Spleen (tissue), 11 donors: ENCODE measurements around the gene CATSPER2. TPM values are rescaled to one million over a fixed set of nuclear protein-coding genes. Genes with fewer than 3 reads are reported as not detected.
"Not testable (repeated sequence)": the region's sequence is repeated elsewhere in the genome, so short reads cannot be mapped to it uniquely, and the experiment has no call there.

Source experiments
- DNase-seq: peaks from one replicate; pipeline ENCODE4 v3.0.0-alpha.2; 2020
- H3K27ac ChIP-seq, 8 donors: fragments of 200-600 bp; sonication (generic) in 7 of 8; 1 replicate in 4 of 8; 2 replicates in 4 of 8; pipeline versions ENCODE4 v1.5.0 to v1.8.0; 2016 to 2021; ENCODE audit warnings: inconsistent platforms in 4 of 8, mild to moderate bottlenecking in 4 of 8, moderate library complexity in 1 of 8
- H3K27me3 ChIP-seq, 7 donors: fragments of 200-600 bp; sonication (generic) in 6 of 7; replicated peaks in 1 of 7; 1 replicate in 4 of 7; 2 replicates in 3 of 7; pipeline versions ENCODE4 v1.5.0 to v1.8.0; 2016 to 2021; ENCODE audit warnings: inconsistent platforms in 3 of 7, mild to moderate bottlenecking in 1 of 7
- H3K36me3 ChIP-seq, 6 donors: fragments of 200-600 bp; sonication (generic) in 5 of 6; 1 replicate in 4 of 6; 2 replicates in 2 of 6; pipeline versions ENCODE4 v1.5.0 to v1.8.0; 2016 to 2021; ENCODE audit warnings: inconsistent platforms in 2 of 6
- H3K4me1 ChIP-seq, 6 donors: fragments of 200-600 bp; sonication (generic) in 5 of 6; 1 replicate in 3 of 6; 2 replicates in 3 of 6; pipeline versions ENCODE4 v1.5.0 to v1.8.0; 2016 to 2021; ENCODE audit warnings: inconsistent platforms in 3 of 6
- H3K4me3 ChIP-seq, 8 donors: fragments of 200-600 bp; sonication (generic) in 7 of 8; 1 replicate in 4 of 8; 2 replicates in 4 of 8; pipeline versions ENCODE4 v1.5.0 to v1.8.0; 2016 to 2021; ENCODE audit warnings: inconsistent platforms in 4 of 8, mild to moderate bottlenecking in 4 of 8, moderate library complexity in 2 of 8
- H3K9me3 ChIP-seq, 8 donors: fragments of 200-600 bp; sonication (generic) in 7 of 8; 1 replicate in 4 of 8; 2 replicates in 4 of 8; pipeline versions ENCODE4 v1.5.0 to v1.8.0; 2016 to 2021; ENCODE audit warnings: inconsistent platforms in 4 of 8
- WGBS, 5 donors: extraction: QIAGEN DNeasy Blood & Tissue Kit in 3 of 5; methylation state at CpG; one replicate each; pipeline versions ENCODE4 v1.1.5 to v1.1.7; 2013 to 2018; 5-methylcytosine and 5-hydroxymethylcytosine counted together
- intact Hi-C: fragments of 100-400 bp; cut with DNase I; formaldehyde crosslinking; loops from one replicate; pipeline ENCODE4 v1.15.0; 2023; ENCODE audit warnings: low total_unique reads
- polyA plus RNA-seq, 3 donors: library from polyadenylated mRNA; stranded (reverse); fragments of 200-250 nt; gene quantifications; one replicate each; pipeline ENCODE4 v1.2.1, GENCODE V29; 2013
- small RNA-seq, 4 donors: library from RNA; depleted of rRNA; stranded (forward); fragments of <200 nt; gene quantifications; one replicate each; pipeline ENCODE3, GENCODE V24; 2016
- total RNA-seq, 7 donors: library from RNA; depleted of rRNA in 3 of 7; stranded (reverse); fragments of >200 nt in 3 of 7; fragmentation: NEBNext Ultra II Directional in 4 of 7; extraction: Animal tissue kit (Norgen Biotek cat#: 25700) in 4 of 7; gene quantifications; one replicate each; pipeline versions ENCODE4 v1.1.0 to v1.2.1, GENCODE V29; 2016 to 2021
- donor health status: healthy with polysubstance abuse.
- donor health status: DM: no; HTN: no; CAD: no; lungs with moderate emphysema.
- donor health status: DM: no; HTN: no; CAD: no.
- donor health status: Bipolar disorder and iron deficiency.
- donor health status: healthy.
- donor health status: DM: no; HTN: no; CAD: no.
- donor health status: DM: yes; HTN: yes; CAD: no.

The CATSPER2 gene
- total and polyA plus RNA-seq, 10 donors, result 2.8 to 10.9 (median 8.3) TPM

DNA sequence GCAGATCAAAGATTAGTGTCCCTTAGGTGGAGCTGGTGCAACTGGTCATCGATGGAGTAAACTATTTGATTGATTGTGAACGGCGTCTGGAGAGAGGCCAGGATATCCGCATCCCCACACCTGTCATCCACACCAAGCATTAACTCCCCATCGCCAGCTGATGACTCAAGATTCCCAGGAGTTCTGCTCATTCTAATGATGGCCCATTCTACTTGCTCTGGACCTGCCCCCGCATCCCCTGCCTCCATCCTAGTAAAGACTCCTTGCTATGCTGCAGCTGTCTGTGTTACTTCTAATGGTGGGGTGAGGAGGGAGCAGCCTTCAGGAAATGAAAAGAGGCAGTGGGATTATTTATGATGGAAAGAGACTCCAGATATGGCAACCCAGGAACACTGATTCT lies 49.5 kb downstream of the CATSPER2 start:
- H3K27me3 ChIP-seq, H3K36me3 ChIP-seq, H3K9me3 ChIP-seq, H3K27ac ChIP-seq, H3K4me3 ChIP-seq, DNase-seq, intact Hi-C loops, H3K4me1 ChIP-seq: not testable (repeated sequence)
- WGBS, 5 donors, result 76 to 89% (median 84%) methylated on average over 5 to 6 of the region's 6 CpGs

DNA sequence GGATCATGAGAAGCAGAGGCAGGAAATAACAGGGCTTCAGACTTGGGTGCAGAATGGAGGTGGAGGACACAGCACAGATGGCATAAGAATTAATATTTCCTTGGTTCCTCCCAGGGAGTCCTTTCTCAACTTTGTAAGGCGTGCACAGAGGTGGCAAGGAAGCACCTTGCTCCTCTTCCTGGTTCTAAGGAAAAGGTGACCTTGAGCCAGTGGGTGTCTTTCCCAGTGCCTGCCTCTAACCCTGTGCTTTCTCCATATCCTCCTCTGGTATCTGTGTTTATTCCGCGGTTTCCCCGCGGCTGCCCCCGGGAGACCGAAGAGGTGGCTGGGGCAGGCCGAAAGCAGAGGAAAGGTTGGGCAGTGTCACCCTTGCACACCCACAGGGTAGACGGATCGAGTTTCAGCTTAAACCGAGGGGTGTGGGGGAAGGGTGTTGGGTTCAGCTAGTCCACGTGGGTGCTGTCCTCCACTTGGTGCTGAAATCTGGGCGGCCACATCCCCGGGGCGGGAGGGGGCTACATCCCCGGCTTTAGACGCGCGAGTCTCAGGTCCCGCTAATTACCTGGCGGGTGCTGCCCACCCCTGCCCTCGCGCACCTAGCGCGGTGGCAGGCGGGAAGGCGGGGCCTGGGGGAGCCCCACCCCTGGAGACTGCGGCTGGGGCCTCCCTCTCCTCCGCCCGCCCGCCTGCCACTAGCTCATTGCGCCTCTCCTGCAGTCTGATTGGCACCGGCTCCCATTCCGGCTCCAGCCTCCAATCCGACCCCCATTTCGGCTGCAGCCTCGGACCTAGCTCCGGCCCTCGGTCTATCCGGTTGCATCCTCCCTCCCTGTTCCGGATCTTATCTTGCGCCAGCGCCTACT lies 55.1 kb downstream of the CATSPER2 start, which contains the start of gene CKMT1B:
Gene CKMT1B (plus strand): TSS at position 700 of the 863 bp plus-strand sequence. CDS start 192 bp downstream, outside the sequence.
- H3K9me3 ChIP-seq, intact Hi-C loops, H3K4me3 ChIP-seq, H3K4me1 ChIP-seq, DNase-seq, H3K27ac ChIP-seq, H3K27me3 ChIP-seq, H3K36me3 ChIP-seq: not testable (repeated sequence)
- no CpG with 5 or more reads among the region's 43 CpGs for WGBS, 5 donors

DNA sequence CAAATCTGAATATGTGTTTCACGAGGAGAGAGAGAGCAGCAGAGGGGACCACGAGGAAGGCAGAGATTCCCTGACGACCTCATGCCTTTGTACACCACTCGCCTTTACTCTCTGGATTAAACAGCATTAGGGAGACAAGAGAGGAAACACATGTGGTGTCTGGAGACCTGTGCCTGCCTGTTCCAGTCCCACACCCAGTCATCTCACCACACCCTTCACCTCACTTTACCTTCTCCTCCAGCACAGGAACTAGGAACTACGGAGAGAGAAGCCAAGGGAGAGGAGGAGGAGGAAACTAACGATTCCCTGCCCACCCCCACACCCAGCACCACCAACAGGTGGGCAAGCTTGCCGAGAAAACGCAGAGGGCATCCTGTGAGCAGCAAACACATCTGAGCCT lies 55.8 kb downstream of the CATSPER2 start:
- 26 to 40% (median 35%) methylated on average over 4 of the region's 8 CpGs for WGBS, 5 donors
- H3K36me3 ChIP-seq, H3K27ac ChIP-seq, intact Hi-C loops, H3K27me3 ChIP-seq, H3K4me1 ChIP-seq, H3K9me3 ChIP-seq, H3K4me3 ChIP-seq: not testable (repeated sequence)
- peak; percentile 25 for DNase-seq

DNA sequence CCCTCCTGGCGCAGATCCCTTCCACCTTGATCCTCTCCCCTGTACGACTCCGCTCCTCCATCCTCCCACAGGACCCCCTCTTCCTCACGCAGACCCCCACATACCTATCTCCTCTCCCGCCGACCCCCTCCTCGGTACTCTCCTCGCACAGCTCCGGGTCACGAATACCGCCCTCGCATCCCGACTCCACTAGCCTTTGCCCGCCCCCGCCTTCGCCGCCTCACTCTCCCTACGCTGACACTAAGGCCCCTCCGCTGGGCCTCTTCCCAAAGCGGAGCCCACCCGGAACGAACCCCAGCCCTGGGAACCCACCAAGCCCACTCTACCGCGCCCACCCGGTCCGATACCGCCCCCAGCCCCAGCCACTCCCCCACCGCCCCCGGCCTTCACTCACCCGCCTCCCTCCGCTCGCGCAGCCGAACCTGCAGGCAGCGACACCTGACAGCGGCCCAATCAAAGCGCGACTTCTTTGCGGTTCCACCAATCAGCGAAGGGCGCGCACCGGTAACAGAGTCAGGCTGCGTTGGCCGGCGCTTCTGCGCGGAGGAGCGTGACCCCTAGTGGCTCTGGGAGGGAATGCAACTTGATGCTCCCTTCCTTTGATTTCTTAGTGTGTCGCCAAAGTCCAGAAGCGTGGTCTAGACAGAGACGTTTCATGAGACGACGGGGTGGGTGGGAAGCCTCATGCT lies 58.7 kb downstream of the CATSPER2 start, which contains the start of gene PPIP5K1:
Gene PPIP5K1 (minus strand): TSS at position 431 of the 689 bp plus-strand sequence. CDS start 5,704 bp downstream, outside the sequence.
- H3K4me1 ChIP-seq, H3K27me3 ChIP-seq, H3K36me3 ChIP-seq, H3K4me3 ChIP-seq, DNase-seq, H3K9me3 ChIP-seq, intact Hi-C loops, H3K27ac ChIP-seq: not testable (repeated sequence)
- no CpG with 5 or more reads among the region's 54 CpGs for WGBS, 5 donors

Small RNA genes lying within 50 kb of the gene (small RNA-seq; reads per million reads assigned to genes)
- gene PDIA3P2 (0 reads per million in 4 donors), gene RNU6-554P (0 reads per million in 4 donors), gene RNU6-610P (0 reads per million in 4 donors)

Other genes with a start within 250 kb of the CATSPER2 start
- gene TP53BP1, start 155.7 kb downstream of the CATSPER2 start, total RNA-seq, result 10 to 100 TPM; 37.7 to 55.4 (median 44.7) TPM
- gene TP53BP1, start 155.7 kb downstream of the CATSPER2 start, polyA plus RNA-seq, result 10 to 100 TPM in 1 of 3 donors, 1 to 10 TPM in 2; 7.2 to 12.6 (median 9.0) TPM
- 1 to 10 TPM; 2.0 to 5.4 (median 3.1) TPM for gene MAP1A, start 131.2 kb downstream of the CATSPER2 start, total RNA-seq
- gene MAP1A, start 131.2 kb downstream of the CATSPER2 start, polyA plus RNA-seq, result under 1 TPM; 0.15 to 0.35 (median 0.20) TPM
- gene PPIP5K1, start 58.6 kb downstream of the CATSPER2 start, total RNA-seq, result 10 to 100 TPM in 6 of 7 donors, 1 to 10 TPM in 1; 9.7 to 62.0 (median 43.7) TPM
- 1 to 10 TPM; 4.5 to 8.2 (median 7.4) TPM for gene PPIP5K1, start 58.6 kb downstream of the CATSPER2 start, polyA plus RNA-seq
- gene CKMT1B, start 54.8 kb downstream of the CATSPER2 start, total RNA-seq, result not detected
- under 1 TPM; 0.06 to 0.28 (median 0.21) TPM for gene CKMT1B, start 54.8 kb downstream of the CATSPER2 start, polyA plus RNA-seq
- gene STRC, start 30.0 kb downstream of the CATSPER2 start, total RNA-seq, result 1 to 10 TPM in 1 of 7 donors, under 1 TPM in 6; 0.37 to 1.2 (median 0.79) TPM
- 1 to 10 TPM in 1 of 3 donors, under 1 TPM in 2; 0.41 to 1.9 (median 0.90) TPM for gene STRC, start 30.0 kb downstream of the CATSPER2 start, polyA plus RNA-seq
- gene CKMT1A, start 45.0 kb upstream of the CATSPER2 start, total RNA-seq, result under 1 TPM in 2 of 7 donors, not detected in 5; 0.19 to 0.58 TPM
- not detected for gene CKMT1A, start 45.0 kb upstream of the CATSPER2 start, polyA plus RNA-seq
- gene PDIA3, start 97.6 kb upstream of the CATSPER2 start, total RNA-seq, result 100 to 1,000 TPM; 116 to 311 (median 263) TPM
- gene PDIA3, start 97.6 kb upstream of the CATSPER2 start, polyA plus RNA-seq, result 100 to 1,000 TPM; 104 to 152 (median 125) TPM
- 1 to 10 TPM; 1.7 to 9.8 (median 3.0) TPM for gene ELL3, start 128.1 kb upstream of the CATSPER2 start, total RNA-seq
- gene ELL3, start 128.1 kb upstream of the CATSPER2 start, polyA plus RNA-seq, result 10 to 100 TPM in 1 of 3 donors, 1 to 10 TPM in 2; 5.1 to 44.4 (median 6.0) TPM
- gene SERF2, start 143.5 kb upstream of the CATSPER2 start, total RNA-seq, result 1,000 to 10,000 TPM in 1 of 7 donors, 100 to 1,000 TPM in 6; 566 to 1,001 (median 658) TPM
- 1,000 to 10,000 TPM; 1,442 to 2,199 (median 1,832) TPM for gene SERF2, start 143.5 kb upstream of the CATSPER2 start, polyA plus RNA-seq
- not detected for gene SERINC4, start 151.4 kb upstream of the CATSPER2 start, total RNA-seq
- gene SERINC4, start 151.4 kb upstream of the CATSPER2 start, polyA plus RNA-seq, result under 1 TPM; 0.09 to 0.29 (median 0.24) TPM
- 10 to 100 TPM in 4 of 7 donors, 1 to 10 TPM in 3; 7.5 to 29.2 (median 10.1) TPM for gene HYPK, start 151.8 kb upstream of the CATSPER2 start, total RNA-seq
- gene HYPK, start 151.8 kb upstream of the CATSPER2 start, polyA plus RNA-seq, result 10 to 100 TPM in 1 of 3 donors, 1 to 10 TPM in 2; 2.4 to 35.8 (median 7.8) TPM
- gene MFAP1, start 175.8 kb upstream of the CATSPER2 start, total RNA-seq, result 10 to 100 TPM; 15.2 to 18.8 (median 16.7) TPM
- gene MFAP1, start 175.8 kb upstream of the CATSPER2 start, polyA plus RNA-seq, result 10 to 100 TPM in 2 of 3 donors, 1 to 10 TPM in 1; 7.9 to 14.9 (median 12.1) TPM
- gene WDR76, start 178.2 kb upstream of the CATSPER2 start, total RNA-seq, result 10 to 100 TPM in 1 of 7 donors, 1 to 10 TPM in 6; 4.7 to 16.3 (median 6.8) TPM
- 1 to 10 TPM; 1.5 to 5.2 (median 2.7) TPM for gene WDR76, start 178.2 kb upstream of the CATSPER2 start, polyA plus RNA-seq